Measurements from ENCODE around the gene YARS1.

Gene YARS1

DNA sequence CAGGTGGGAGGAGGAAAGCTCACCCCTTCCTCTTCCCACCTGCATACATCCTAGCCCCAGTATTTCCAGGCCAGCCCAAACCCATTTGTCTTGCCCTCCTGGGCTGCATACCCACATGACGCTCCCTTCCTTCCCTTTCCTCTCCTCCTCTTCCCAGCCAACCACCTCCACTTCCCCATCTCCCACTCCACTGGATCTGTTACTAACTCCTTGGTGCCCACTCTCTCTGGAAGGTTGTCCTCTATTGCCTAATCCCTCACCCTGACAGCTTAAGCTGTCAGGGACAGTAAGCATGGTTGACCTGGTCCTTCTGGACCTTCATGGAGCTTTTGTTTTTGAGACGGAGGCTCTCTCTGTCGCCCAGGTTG is 91.6 kb downstream of the YARS1 start:
- Histone ChIP-seq H3K4me3 (ENCODE audit: low read length) (no peak overlapping the region), H3F3A (ENCODE audit: insufficient read depth, low read length) (no peaks in the 10 kb centered on the region), H3K4me2 (ENCODE audit: low read depth, low read length) (peak overlapping the region; percentile 23; the same call in 1 of the 2 replicates)

More for the DNA sequence above, 91.6 kb downstream of the YARS1 start:
- Histone ChIP-seq H3K79me2 (ENCODE audit: low read length) (no peaks in the 10 kb centered on the region), H4K20me1 (ENCODE audit: insufficient read depth, low read length) (no peaks in the 10 kb centered on the region), H3K9ac (ENCODE audit: low read length) (no peak overlapping the region), H3K27ac (ENCODE audit: low read length) (no peak overlapping the region), H3K9me3 (replicated peaks; ENCODE audit: insufficient read depth, low read length) (no peaks in the 10 kb centered on the region), H2AFZ (ENCODE audit: low read length) (peak overlapping the region; percentile 61), H3K27me3 (replicated peaks; ENCODE audit: insufficient read depth, low read length) (no peaks in the 10 kb centered on the region), H3K9me2 (replicated peaks; ENCODE audit: insufficient read depth, low read length) (no peaks in the 10 kb centered on the region), H3K36me3 (replicated peaks; ENCODE audit: insufficient read depth, low read length) (no peaks in the 10 kb centered on the region), H3K4me1 (ENCODE audit: low read length) (peaks cover 14% of the 10 kb centered on the region)
- no peak for TF ChIP-seq CTCF (IDR thresholded peaks at IDR 0.05; ENCODE audit: low read length)
- TF ChIP-seq EZH2 (optimal IDR thresholded peaks at IDR 0.05; ENCODE audit: low read depth, low read length): no peak
- TF ChIP-seq EZH2phosphoT487 (IDR thresholded peaks at IDR 0.05; ENCODE audit: low read length): no peak
- no peak for DNase-seq
